ENCODE data around the gene MAGI2.
A peak's percentile ranks its signal among the peaks of the same experiment; 100 is the strongest.

The MAGI2 gene

DNA sequence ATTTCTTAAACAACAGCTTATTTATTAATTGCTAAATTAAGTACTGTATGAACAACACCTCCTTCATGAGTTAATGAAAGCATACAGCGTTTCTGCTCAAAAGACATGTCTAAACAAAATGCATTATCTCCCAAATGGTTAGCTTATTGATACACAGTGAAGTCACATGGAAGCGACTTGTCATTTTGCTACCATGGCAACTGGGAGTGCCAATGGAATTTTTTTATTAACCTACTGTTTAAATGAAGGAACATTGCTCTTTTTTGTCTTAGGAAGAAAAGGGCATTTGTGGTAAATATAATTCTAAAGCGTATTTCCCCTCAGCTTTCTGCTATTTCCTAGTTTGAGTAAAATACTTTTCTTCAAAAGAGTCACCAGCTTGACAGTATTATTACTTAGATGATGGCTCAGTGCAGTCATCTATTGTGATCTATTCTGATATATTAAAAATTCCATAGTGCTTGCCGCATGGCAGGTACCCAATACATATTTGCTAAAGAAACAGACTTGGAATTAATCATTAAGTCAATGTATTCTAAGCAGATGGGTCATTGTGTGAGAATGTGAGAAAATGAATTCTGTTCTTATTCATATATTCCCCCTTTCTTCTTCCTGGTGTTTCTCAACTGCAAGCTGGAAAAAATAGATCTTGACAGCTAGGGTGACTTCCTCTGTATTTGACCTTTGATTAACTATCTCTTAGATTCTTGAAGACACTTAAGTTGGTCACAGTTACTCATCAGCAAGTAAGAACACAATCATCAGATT lies 818.3 kb downstream of the MAGI2 start:
- DNase-seq (ENCODE audit: low read depth): no peak
- in situ Hi-C loops (cut with HindIII; ENCODE audit: low sequenced_read_pairs): no loop called here
- TF ChIP-seq, protein P1, sequence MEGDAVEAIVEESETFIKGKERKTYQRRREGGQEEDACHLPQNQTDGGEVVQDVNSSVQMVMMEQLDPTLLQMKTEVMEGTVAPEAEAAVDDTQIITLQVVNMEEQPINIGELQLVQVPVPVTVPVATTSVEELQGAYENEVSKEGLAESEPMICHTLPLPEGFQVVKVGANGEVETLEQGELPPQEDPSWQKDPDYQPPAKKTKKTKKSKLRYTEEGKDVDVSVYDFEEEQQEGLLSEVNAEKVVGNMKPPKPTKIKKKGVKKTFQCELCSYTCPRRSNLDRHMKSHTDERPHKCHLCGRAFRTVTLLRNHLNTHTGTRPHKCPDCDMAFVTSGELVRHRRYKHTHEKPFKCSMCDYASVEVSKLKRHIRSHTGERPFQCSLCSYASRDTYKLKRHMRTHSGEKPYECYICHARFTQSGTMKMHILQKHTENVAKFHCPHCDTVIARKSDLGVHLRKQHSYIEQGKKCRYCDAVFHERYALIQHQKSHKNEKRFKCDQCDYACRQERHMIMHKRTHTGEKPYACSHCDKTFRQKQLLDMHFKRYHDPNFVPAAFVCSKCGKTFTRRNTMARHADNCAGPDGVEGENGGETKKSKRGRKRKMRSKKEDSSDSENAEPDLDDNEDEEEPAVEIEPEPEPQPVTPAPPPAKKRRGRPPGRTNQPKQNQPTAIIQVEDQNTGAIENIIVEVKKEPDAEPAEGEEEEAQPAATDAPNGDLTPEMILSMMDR (IDR thresholded peaks at IDR 0.05; ENCODE audit: low read depth, low read length, missing control alignments): no peak

DNA sequence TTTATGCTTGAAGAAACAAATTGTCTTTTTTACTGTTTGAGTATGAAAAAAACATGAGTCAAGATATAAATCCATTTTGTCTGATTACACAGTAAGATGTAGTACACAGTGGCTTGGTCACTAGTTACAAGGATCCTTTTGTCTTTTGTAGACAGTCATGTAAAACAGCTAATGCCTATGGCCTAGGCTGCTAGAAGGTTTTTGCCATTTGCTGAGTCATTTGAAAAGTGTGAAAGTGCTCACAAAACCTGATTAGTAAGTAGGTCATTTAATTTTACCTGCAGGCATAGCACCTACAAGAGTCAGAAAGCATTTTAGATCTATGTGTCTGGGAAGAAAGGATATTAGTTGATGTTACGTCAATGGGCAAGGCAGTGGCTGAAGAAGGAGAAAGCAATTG lies 819.4 kb downstream of the MAGI2 start:
- TF ChIP-seq, protein P1 (IDR thresholded peaks at IDR 0.05; ENCODE audit: low read depth, low read length, missing control alignments): no peak
- no peak overlapping the region for H3K4me3 ChIP-seq (ENCODE audit: low read depth, low read length)
- in situ Hi-C loops (cut with HindIII; ENCODE audit: low sequenced_read_pairs): no loop called here
- no peak for DNase-seq (ENCODE audit: low read depth)

More for the DNA sequence above, 818.3 kb downstream of the MAGI2 start:
- no peak overlapping the region for H3K4me3 ChIP-seq (ENCODE audit: low read depth, low read length)

DNA sequence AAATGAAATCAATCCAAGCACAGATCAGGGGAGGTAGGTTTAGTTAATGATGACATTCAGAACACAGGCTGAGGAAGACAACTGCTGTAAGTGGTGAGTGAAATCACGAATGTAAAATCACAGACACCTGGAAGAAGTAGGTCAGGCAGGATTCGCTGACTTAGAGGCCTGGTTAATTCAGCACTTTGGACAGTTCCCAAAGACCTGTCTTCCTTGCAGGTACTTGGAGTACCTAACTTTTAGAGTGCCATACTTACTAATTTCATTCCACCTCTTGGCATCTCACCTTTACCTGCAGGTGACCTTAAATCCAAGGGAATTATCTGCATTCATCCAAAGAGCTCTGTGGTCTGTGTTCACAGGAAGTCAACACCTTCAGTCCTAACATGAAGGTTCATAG lies 832.5 kb downstream of the MAGI2 start:
- no peak overlapping the region for H3K4me3 ChIP-seq (ENCODE audit: low read depth, low read length)
- DNase-seq (ENCODE audit: low read depth): peak; percentile 11
- in situ Hi-C loops (cut with HindIII; ENCODE audit: low sequenced_read_pairs): no loop called here

DNA sequence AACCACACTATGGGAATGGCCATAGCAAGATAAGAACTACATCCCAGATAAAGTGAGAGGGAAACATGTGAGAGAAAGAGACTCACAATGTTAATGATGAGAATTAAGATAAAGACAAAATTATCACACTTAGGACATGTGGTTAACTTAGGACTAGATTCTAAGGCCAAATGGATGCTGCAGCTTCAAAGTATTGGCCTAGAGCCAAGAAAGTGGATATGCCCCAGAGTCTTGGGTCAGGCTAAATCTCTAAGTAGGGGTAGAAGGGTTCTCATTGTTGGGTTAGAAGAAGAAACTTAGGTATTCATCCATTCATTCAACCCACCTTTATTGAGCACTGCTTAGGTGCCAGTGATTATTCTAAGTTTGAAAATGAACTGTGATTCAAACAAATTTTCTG lies 836.9 kb downstream of the MAGI2 start:
- DNase-seq (ENCODE audit: low read depth): no peak
- H3K4me3 ChIP-seq (ENCODE audit: low read depth, low read length): no peak overlapping the region
- TF ChIP-seq, protein P1 (IDR thresholded peaks at IDR 0.05; ENCODE audit: low read depth, low read length, missing control alignments): no peak
- in situ Hi-C loops (cut with HindIII; ENCODE audit: low sequenced_read_pairs): no loop called here

More for the DNA sequence above, 832.5 kb downstream of the MAGI2 start:
- TF ChIP-seq, protein P1 (IDR thresholded peaks at IDR 0.05; ENCODE audit: low read depth, low read length, missing control alignments): no peak

DNA sequence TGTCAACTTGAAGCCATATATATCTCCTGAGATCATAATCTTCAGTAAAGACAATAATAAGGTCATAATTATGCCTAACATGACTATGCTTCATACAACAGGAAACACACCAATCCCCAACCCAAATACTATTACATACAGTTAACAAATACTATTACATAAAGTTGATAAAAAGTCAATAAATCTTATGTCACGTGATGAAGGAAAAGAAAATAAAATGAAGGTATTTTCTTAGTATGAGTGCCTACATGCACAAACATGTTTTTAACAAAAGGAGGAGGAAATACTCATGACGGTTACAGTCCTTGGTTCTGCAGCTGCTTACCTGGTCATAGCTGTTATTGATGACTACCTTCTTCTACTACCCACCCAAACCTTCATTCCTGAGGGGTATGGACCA lies 844.2 kb downstream of the MAGI2 start:
- no peak overlapping the region for H3K4me3 ChIP-seq (ENCODE audit: low read depth, low read length)
- TF ChIP-seq, protein P1 (IDR thresholded peaks at IDR 0.05; ENCODE audit: low read depth, low read length, missing control alignments): no peak
- in situ Hi-C loops (cut with HindIII; ENCODE audit: low sequenced_read_pairs): no loop called here
- no peak for DNase-seq (ENCODE audit: low read depth)

DNA sequence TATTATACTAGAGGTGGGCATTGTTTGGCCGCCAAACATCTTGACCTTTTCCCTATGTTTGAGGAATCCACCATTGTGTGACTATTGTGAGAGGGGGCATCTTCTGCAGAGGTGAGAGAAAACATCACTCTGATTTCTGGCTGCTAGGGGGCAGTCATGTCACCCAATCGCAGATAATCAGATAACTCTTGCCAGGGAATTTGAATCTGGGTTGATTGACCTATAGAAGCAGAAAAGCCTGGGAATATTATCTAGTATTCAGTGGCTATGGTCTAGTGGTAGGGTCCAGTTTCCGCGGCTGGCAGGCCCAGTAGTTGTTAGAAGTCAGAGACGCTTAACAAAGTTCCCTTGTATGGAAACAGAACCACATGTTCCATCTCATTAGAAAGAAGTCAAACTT lies 846.4 kb downstream of the MAGI2 start:
- DNase-seq (ENCODE audit: low read depth): no peak
- TF ChIP-seq, protein P1 (IDR thresholded peaks at IDR 0.05; ENCODE audit: low read depth, low read length, missing control alignments): peak; percentile 47
- H3K4me3 ChIP-seq (ENCODE audit: low read depth, low read length): no peak overlapping the region
- in situ Hi-C loops (cut with HindIII; ENCODE audit: low sequenced_read_pairs): no loop called here

Measured in astrocyte of the cerebellum (primary cell).